Activated CD4-positive, alpha-beta T cell treated with anti-CD3 and anti-CD28 coated beads, Interleukin-2, Interleukin-6, amounts not matched to agents 100 ng/mL and 50 ng/mL, durations not matched to agents 16 hours and 8 hours (primary cell): ENCODE data around the gene CAMTA1.

Experiments
- DNase-seq: peaks from one replicate; pipeline ENCODE4 v3.0.0-alpha.2; 2020

Gene CAMTA1

GRCh38 chr1:7094509-7094908 lies 309.3 kb downstream of the CAMTA1 start:
- no peak for DNase-seq

- DNase-seq = no peak
Measured at GRCh38 chr1:7095343-7095964, 310.2 kb downstream of the CAMTA1 start.

- DNase-seq = no peak
Measured at GRCh38 chr1:7097938-7098592, 312.8 kb downstream of the CAMTA1 start.

GRCh38 chr1:7098641-7099040 lies 313.4 kb downstream of the CAMTA1 start:
- DNase-seq = no peak

GRCh38 chr1:7100479-7100878 lies 315.2 kb downstream of the CAMTA1 start:
- DNase-seq = no peak

GRCh38 chr1:7101187-7101586 lies 315.9 kb downstream of the CAMTA1 start:
- DNase-seq = no peak

- DNase-seq = no peak
Measured at GRCh38 chr1:7103361-7103782, 318.1 kb downstream of the CAMTA1 start.

GRCh38 chr1:7103874-7104273 lies 318.6 kb downstream of the CAMTA1 start:
- no peak for DNase-seq

GRCh38 chr1:7104339-7104738 lies 319.1 kb downstream of the CAMTA1 start:
- no peak for DNase-seq

GRCh38 chr1:7105269-7105668 lies 320.0 kb downstream of the CAMTA1 start:
- no peak for DNase-seq

GRCh38 chr1:7106442-7107108 lies 321.3 kb downstream of the CAMTA1 start:
- DNase-seq = no peak

- no peak for DNase-seq
Measured at GRCh38 chr1:7107109-7107830, 322.0 kb downstream of the CAMTA1 start.

GRCh38 chr1:7108251-7108650 lies 323.0 kb downstream of the CAMTA1 start:
- no peak for DNase-seq

- no peak for DNase-seq
Measured at GRCh38 chr1:7109901-7110300, 324.6 kb downstream of the CAMTA1 start.

- no peak for DNase-seq
Measured at GRCh38 chr1:7110321-7110720, 325.1 kb downstream of the CAMTA1 start.

GRCh38 chr1:7111853-7112252 lies 326.6 kb downstream of the CAMTA1 start:
- no peak for DNase-seq

- DNase-seq = no peak
Measured at GRCh38 chr1:7113136-7113535, 327.9 kb downstream of the CAMTA1 start.

- DNase-seq = no peak
Measured at GRCh38 chr1:7113822-7114221, 328.6 kb downstream of the CAMTA1 start.

- DNase-seq = no peak
Measured at GRCh38 chr1:7116001-7116400, 330.7 kb downstream of the CAMTA1 start.

- DNase-seq = no peak
Measured at GRCh38 chr1:7117399-7118281, 332.4 kb downstream of the CAMTA1 start.

- no peak for DNase-seq
Measured at GRCh38 chr1:7119156-7119555, 333.9 kb downstream of the CAMTA1 start.

- no peak for DNase-seq
Measured at GRCh38 chr1:7120863-7121621, 335.8 kb downstream of the CAMTA1 start.
